ENCODE results near the gene C14orf119. TPM values are rescaled to one million over a fixed set of nuclear protein-coding genes. Genes with fewer than 3 reads are reported as not detected.

C14orf119 gene
- total RNA-seq, 2 experiments from 2014 or later: 49.2 to 51.1 TPM

DNA sequence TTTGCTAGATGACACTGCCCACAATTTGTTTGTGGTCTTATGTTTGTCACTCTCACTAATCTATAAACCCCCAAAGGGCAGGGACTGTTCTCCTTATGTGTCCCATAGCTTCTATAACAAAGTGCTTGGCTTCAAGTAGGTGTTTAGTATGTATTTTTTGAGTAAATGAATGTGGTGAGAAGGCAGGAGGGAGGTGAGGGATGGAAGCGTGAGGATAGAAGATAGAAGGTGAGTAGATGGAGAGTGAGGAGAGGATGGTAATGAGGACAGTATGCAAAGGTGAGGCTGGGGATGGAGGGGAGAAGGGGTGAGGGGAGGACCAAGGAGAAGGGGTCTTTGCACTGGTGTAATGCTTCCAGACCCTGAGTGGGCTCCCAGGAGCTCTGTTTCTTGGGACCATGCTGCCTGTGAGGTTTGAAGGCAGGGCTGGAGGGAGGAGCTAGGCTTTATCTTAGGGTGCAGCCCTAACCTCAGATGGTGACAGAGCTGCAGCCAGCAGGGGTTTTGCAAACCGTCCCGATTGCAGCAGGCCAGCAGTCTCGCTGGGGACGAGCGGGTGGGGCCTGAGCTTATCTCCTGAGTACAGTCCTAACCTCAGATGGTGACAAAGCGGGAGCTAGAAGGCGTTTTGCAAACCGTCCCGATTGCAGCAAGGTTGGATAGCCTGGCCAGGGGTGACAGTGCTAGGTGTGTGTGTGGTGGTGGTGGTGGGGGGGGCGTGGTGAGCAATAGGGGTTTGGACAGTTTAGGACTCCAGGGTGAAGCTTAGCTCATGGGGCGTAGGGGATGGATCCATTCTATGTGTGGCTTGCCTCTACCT, 17.3 kb downstream of the C14orf119 start:
- H3K4me3 Mint-ChIP-seq: no peak overlapping the region
- DNase-seq (no peak), ATAC-seq (no peak)
- peaks cover 10% of the 10 kb centered on the region for H3K4me1 Mint-ChIP-seq (ENCODE audit: low read depth)
- TF ChIP-seq, protein P1, sequence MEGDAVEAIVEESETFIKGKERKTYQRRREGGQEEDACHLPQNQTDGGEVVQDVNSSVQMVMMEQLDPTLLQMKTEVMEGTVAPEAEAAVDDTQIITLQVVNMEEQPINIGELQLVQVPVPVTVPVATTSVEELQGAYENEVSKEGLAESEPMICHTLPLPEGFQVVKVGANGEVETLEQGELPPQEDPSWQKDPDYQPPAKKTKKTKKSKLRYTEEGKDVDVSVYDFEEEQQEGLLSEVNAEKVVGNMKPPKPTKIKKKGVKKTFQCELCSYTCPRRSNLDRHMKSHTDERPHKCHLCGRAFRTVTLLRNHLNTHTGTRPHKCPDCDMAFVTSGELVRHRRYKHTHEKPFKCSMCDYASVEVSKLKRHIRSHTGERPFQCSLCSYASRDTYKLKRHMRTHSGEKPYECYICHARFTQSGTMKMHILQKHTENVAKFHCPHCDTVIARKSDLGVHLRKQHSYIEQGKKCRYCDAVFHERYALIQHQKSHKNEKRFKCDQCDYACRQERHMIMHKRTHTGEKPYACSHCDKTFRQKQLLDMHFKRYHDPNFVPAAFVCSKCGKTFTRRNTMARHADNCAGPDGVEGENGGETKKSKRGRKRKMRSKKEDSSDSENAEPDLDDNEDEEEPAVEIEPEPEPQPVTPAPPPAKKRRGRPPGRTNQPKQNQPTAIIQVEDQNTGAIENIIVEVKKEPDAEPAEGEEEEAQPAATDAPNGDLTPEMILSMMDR (IDR thresholded peaks at IDR 0.05): no peak
- H3K27ac Mint-ChIP-seq: no peak overlapping the region
- H3K36me3 Mint-ChIP-seq (ENCODE audit: low read depth): no peaks in the 10 kb centered on the region
- ChIA-PET CTCF (interaction anchor here (1.0 to 5.1 kb wide), 10 partner anchors 8 to 141 kb away, joined by 3 to 41 read pairs (median 6); no protein-coding TSS in a partner anchor), POLR2A (interaction anchor here (0.9 to 1.6 kb wide), 4 partner anchors 13 to 54 kb away, joined by 3 to 4 read pairs (median 4); partner anchors contain the start of genes ACIN1 and C14orf119)
- intact Hi-C loops (cut with micrococcal nuclease): no loop called here
- no peaks in the 10 kb centered on the region for H3K27me3 Mint-ChIP-seq
- H3K9me3 Mint-ChIP-seq: no peaks in the 10 kb centered on the region

DNA sequence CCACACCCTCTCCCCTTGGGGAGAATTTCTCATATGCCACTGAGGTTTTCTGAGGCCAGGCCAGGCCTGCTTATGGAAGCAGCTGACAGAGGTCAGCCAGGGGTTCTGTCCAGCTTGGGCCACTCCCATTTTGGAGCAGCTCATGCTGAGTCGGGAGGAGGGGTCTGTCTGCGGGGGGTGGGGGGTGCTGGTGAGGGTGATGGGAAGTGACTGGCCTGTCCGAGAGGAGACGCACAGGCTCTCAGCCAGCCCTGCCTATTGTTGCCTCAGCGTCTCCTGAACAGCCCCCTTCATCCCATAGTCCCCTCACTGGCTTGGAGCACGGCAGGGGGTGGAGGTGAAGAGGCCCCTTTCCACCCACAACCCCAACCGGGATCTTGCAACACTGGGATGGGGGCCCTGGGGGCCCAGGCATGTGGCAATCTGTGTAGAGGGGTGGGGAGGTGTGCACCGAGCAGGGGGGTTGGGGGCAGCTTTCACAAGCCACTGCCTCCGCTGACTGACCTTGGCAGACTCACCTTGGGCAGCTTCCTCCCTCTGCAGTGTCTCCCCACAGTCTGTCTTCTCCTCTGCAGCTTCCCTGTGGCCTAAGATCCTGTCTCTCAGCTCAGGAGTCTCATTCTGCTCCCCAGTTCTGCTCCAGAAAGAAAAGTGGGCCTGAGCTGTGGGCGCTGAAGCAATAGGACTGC, 18.3 kb downstream of the C14orf119 start:
- no peaks in the 10 kb centered on the region for H3K9me3 Mint-ChIP-seq
- TF ChIP-seq, protein P1 (IDR thresholded peaks at IDR 0.05): no peak
- DNase-seq: no peak
- ChIA-PET CTCF (interaction anchor here (1.5 to 5.1 kb wide), 4 partner anchors 7 to 73 kb away, joined by 3 to 41 read pairs (median 7); no protein-coding TSS in a partner anchor), POLR2A (interaction anchor here (0.9 to 1.2 kb wide), 3 partner anchors 18 to 27 kb away, joined by 3 to 4 read pairs (median 3); partner anchors contain the start of genes ACIN1 and C14orf119)
- no peaks in the 10 kb centered on the region for H3K27me3 Mint-ChIP-seq
- peaks cover 18% of the 10 kb centered on the region for H3K4me1 Mint-ChIP-seq (ENCODE audit: low read depth)
- no peak overlapping the region for H3K4me3 Mint-ChIP-seq
- no peak overlapping the region for H3K27ac Mint-ChIP-seq
- intact Hi-C loops (cut with micrococcal nuclease): no loop called here
- no peak for ATAC-seq
- no peaks in the 10 kb centered on the region for H3K36me3 Mint-ChIP-seq (ENCODE audit: low read depth)

DNA sequence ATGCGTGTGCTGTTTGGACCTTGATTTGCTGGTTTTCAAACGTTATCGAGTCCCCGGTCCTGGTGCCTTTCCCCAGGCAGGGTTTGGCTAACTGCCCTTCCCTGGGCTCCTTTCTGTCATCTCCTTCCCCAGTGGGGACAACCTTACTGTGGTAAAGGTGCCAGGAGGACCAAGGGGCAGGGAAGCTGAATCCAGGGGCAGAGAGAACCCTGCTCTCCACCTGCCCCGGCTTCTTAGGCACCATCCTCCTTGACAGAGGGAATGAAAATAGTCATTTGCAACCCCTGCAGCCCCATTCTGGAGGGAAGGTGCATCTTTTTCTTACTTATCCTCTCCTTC, 18.8 kb downstream of the C14orf119 start:
- POLR2A ChIA-PET: interaction anchor here (0.9 kb wide), 1 partner anchor 24 kb away, joined by 3 read pairs; no protein-coding TSS in a partner anchor
- peaks cover 22% of the 10 kb centered on the region for H3K4me1 Mint-ChIP-seq (ENCODE audit: low read depth)
- CTCF ChIA-PET: interaction anchor here (1.5 to 5.1 kb wide), 3 partner anchors 45 to 73 kb away, joined by 3 to 17 read pairs (median 7); no protein-coding TSS in a partner anchor

DNA sequence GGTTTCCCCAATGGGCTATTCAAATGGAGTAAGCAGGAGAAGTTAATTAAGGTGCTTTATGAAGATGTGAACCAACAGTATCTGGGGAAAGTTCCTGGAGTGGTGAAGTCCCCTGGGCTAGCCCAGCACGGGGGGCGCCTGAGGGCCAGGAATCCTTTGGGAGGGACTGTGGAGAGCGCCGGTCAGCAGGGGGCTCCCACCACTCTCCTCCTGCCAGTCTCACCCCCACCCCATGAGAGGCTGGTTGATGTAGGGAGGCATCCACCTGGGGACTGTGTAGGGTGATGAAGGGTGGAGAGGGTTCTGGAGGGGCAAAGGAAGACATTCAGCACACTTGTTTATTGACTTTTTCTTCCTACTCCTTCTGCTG, 19.3 kb downstream of the C14orf119 start:
- intact Hi-C loops (cut with micrococcal nuclease): no loop called here
- Mint-ChIP-seq H3K9me3 (no peaks in the 10 kb centered on the region), H3K27ac (no peak overlapping the region), H3K4me1 (ENCODE audit: low read depth) (peaks cover 28% of the 10 kb centered on the region), H3K4me3 (no peak overlapping the region), H3K27me3 (no peaks in the 10 kb centered on the region), H3K36me3 (ENCODE audit: low read depth) (no peaks in the 10 kb centered on the region)
- POLR2A ChIA-PET: interaction anchor here (0.9 kb wide), 2 partner anchors 23 to 148 kb away, joined by 3 read pairs; no protein-coding TSS in a partner anchor
- CTCF ChIA-PET: interaction anchor here (1.8 to 5.1 kb wide), 2 partner anchors 46 to 72 kb away, joined by 7 to 17 read pairs; no protein-coding TSS in a partner anchor
- TF ChIP-seq, protein P1 (IDR thresholded peaks at IDR 0.05): no peak
- ATAC-seq: no peak
- DNase-seq: no peak

More for the DNA sequence above, 18.8 kb downstream of the C14orf119 start:
- Mint-ChIP-seq H3K27ac (no peak overlapping the region), H3K9me3 (no peaks in the 10 kb centered on the region), H3K36me3 (ENCODE audit: low read depth) (no peaks in the 10 kb centered on the region), H3K27me3 (no peaks in the 10 kb centered on the region), H3K4me3 (no peak overlapping the region)
- intact Hi-C loops (cut with micrococcal nuclease): no loop called here
- ATAC-seq: no peak
- no peak for DNase-seq
- TF ChIP-seq, protein P1 (IDR thresholded peaks at IDR 0.05): no peak

Measured in activated CD8-positive, alpha-beta T cell treated with anti-CD3 and anti-CD28 coated beads for 36 hours (primary cell).